ENCODE measurements around the gene LPIN3. TPM values are rescaled to one million over a fixed set of nuclear protein-coding genes. Genes with fewer than 3 reads are reported as not detected.

LPIN3 gene
- total and polyA plus RNA-seq, 2 donors (not counting 3 experiments of a cell fraction or from before 2014, with no cell fraction given): 2.1 to 3.0 TPM

- no peaks in the 10 kb centered on the region for H3K79me2 ChIP-seq (ENCODE audit: control insufficient read depth, insufficient read depth, low read length)
- H3K4me2 ChIP-seq (ENCODE audit: insufficient read depth, low read length): no peak overlapping the region
- POLR2A ChIA-PET: no interaction called here
- dilution Hi-C loops (cut with MboI; ENCODE audit: extremely low pct_ligation_motif_present, low sequenced_read_pairs): no loop called here
- CTCF ChIA-PET: interaction anchor here (1.2 to 1.6 kb wide), 2 partner anchors 197 to 235 kb away, joined by 3 to 5 read pairs; no protein-coding TSS in a partner anchor
- H3K9me3 ChIP-seq (replicated peaks; ENCODE audit: control insufficient read depth, insufficient read depth, low read length): no peaks in the 10 kb centered on the region
- no peaks in the 10 kb centered on the region for H3K36me3 ChIP-seq (ENCODE audit: control insufficient read depth in 2 of 2, extremely low read depth in 1 of 2, insufficient read depth in 2 of 2, low read length in 2 of 2)
- DNase-seq (ENCODE audit: low read depth, low spot score) (no peak), FAIRE-seq (no peak)
- TF ChIP-seq FOS (IDR thresholded peaks at IDR 0.05; ENCODE audit: borderline replicate concordance, insufficient read depth, low read length): no peak
- TF ChIP-seq GATA2 (IDR thresholded peaks at IDR 0.05; ENCODE audit: insufficient read depth, insufficient read length, low read depth, low read length): no peak
- intact Hi-C loops (cut with micrococcal nuclease): no loop called here
- H3K9me1 ChIP-seq (replicated peaks; ENCODE audit: control insufficient read depth, extremely low read depth, insufficient read depth, low read length): no peaks in the 10 kb centered on the region
- H4K20me1 ChIP-seq (replicated peaks; ENCODE audit: control insufficient read depth, extremely low read depth, insufficient read depth, low read length): no peaks in the 10 kb centered on the region
- no TSS peak for BruUV-seq (replicated peaks)
- H3K27me3 ChIP-seq (ENCODE audit: control insufficient read depth in 2 of 2, insufficient read depth in 2 of 2, low read length in 2 of 2): peaks cover 24 to 27% of the 10 kb centered on the region in 2 experiments
- H3K9ac ChIP-seq (replicated peaks; ENCODE audit: extremely low read depth, insufficient read depth, low read length): no peak overlapping the region
- no peak overlapping the region for H3K27ac ChIP-seq (ENCODE audit: insufficient read depth, low read depth, low read length)
- no peak overlapping the region for H2AFZ ChIP-seq (ENCODE audit: low read depth, low read length)
- no peaks in the 10 kb centered on the region for H3K4me1 ChIP-seq (ENCODE audit: control insufficient read depth, extremely low read depth, insufficient read depth, low read length)
- H3K4me3 ChIP-seq (replicated peaks in 1 of 3; ENCODE audit: insufficient read depth in 1 of 3, low read depth in 1 of 3, low read length in 3 of 3): no peak overlapping the region
These were observed 29.6 kb downstream of the LPIN3 start for GRCh38 chr20:41370176-41370575.

- dilution Hi-C loops (cut with MboI; ENCODE audit: extremely low pct_ligation_motif_present, low sequenced_read_pairs) (no loop called here), intact Hi-C loops (cut with micrococcal nuclease) (no loop called here)
- Histone ChIP-seq H2AFZ (ENCODE audit: low read depth, low read length) (no peak overlapping the region), H3K4me1 (ENCODE audit: control insufficient read depth, extremely low read depth, insufficient read depth, low read length) (no peaks in the 10 kb centered on the region), H4K20me1 (replicated peaks; ENCODE audit: control insufficient read depth, extremely low read depth, insufficient read depth, low read length) (no peaks in the 10 kb centered on the region), H3K36me3 (ENCODE audit: control insufficient read depth in 2 of 2, extremely low read depth in 1 of 2, insufficient read depth in 2 of 2, low read length in 2 of 2) (no peaks in the 10 kb centered on the region), H3K4me3 (replicated peaks in 1 of 3; ENCODE audit: insufficient read depth in 1 of 3, low read depth in 1 of 3, low read length in 3 of 3) (no peak overlapping the region), H3K79me2 (ENCODE audit: control insufficient read depth, insufficient read depth, low read length) (no peaks in the 10 kb centered on the region), H3K4me2 (ENCODE audit: insufficient read depth, low read length) (no peak overlapping the region), H3K27me3 (ENCODE audit: control insufficient read depth in 2 of 2, insufficient read depth in 2 of 2, low read length in 2 of 2) (peaks cover 15 to 18% of the 10 kb centered on the region in 2 experiments), H3K9me1 (replicated peaks; ENCODE audit: control insufficient read depth, extremely low read depth, insufficient read depth, low read length) (no peaks in the 10 kb centered on the region), H3K9ac (replicated peaks; ENCODE audit: extremely low read depth, insufficient read depth, low read length) (no peak overlapping the region), H3K27ac (ENCODE audit: insufficient read depth, low read depth, low read length) (no peak overlapping the region), H3K9me3 (replicated peaks; ENCODE audit: control insufficient read depth, insufficient read depth, low read length) (no peaks in the 10 kb centered on the region)
- FAIRE-seq: no peak
- no TSS peak for BruUV-seq (replicated peaks)
- POLR2A ChIA-PET: no interaction called here
- DNase-seq (ENCODE audit: low read depth, low spot score): no peak
- TF ChIP-seq POLR2A (IDR thresholded peaks at IDR 0.05; ENCODE audit: low read depth, low read length): no peak
- no peak for TF ChIP-seq JUN (IDR thresholded peaks at IDR 0.05; ENCODE audit: borderline replicate concordance, insufficient read depth, insufficient read length, low read depth)
- TF ChIP-seq GATA2 (IDR thresholded peaks at IDR 0.05; ENCODE audit: insufficient read depth, insufficient read length, low read depth, low read length): no peak
- no peak for TF ChIP-seq EZH2 (IDR thresholded peaks at IDR 0.05; ENCODE audit: borderline replicate concordance, low read depth, low read length, severe bottlenecking)
- TF ChIP-seq POLR2AphosphoS5 (IDR thresholded peaks at IDR 0.05; ENCODE audit: insufficient read depth, low read depth, low read length): no peak
- TF ChIP-seq, protein P1, sequence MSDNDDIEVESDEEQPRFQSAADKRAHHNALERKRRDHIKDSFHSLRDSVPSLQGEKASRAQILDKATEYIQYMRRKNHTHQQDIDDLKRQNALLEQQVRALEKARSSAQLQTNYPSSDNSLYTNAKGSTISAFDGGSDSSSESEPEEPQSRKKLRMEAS (IDR thresholded peaks at IDR 0.05; ENCODE audit: insufficient read depth, insufficient read length): no peak
- no peak for TF ChIP-seq MYC (IDR thresholded peaks at IDR 0.05; ENCODE audit: low read depth, low read length)
- TF ChIP-seq CTCF (IDR thresholded peaks at IDR 0.05; ENCODE audit: extremely low read depth in 1 of 2, insufficient read depth in 1 of 2, low read depth in 1 of 2, low read length in 2 of 2): no peak
- no peak for TF ChIP-seq FOS (IDR thresholded peaks at IDR 0.05; ENCODE audit: borderline replicate concordance, insufficient read depth, low read length)
- CTCF ChIA-PET: interaction anchor here (1.0 to 1.1 kb wide), 2 partner anchors 39 to 236 kb away, joined by 3 to 4 read pairs; no protein-coding TSS in a partner anchor
These were observed 30.8 kb downstream of the LPIN3 start for GRCh38 chr20:41371371-41371770.
